Smooth muscle cell (in vitro differentiated cells): Measurements from ENCODE around the gene SPDYC. TPM values are rescaled to one million over a fixed set of nuclear protein-coding genes. Genes with fewer than 3 reads are reported as not detected.

Source experiments
- DNase-seq: peaks from one replicate; lab custom pipeline; 2025; ENCODE audit not compliant: unreplicated experiment; lab: John Stamatoyannopoulos, UW
- H2AFZ ChIP-seq: fragments of 200-600 bp; sonication (generic); 2 replicates; pipeline ENCODE4 v1.6.0; 2016; ENCODE audit warnings: antibody characterized with exemption, low read depth, mild to moderate bottlenecking
- H3F3A ChIP-seq: fragments of 200-600 bp; sonication (generic); 2 replicates; pipeline ENCODE4 v1.6.0; 2017; ENCODE audit warnings: antibody characterized with exemption, low read depth
- H3K27ac ChIP-seq: fragments of 200-600 bp; sonication (generic); 2 replicates; pipeline ENCODE4 v1.5.1; 2016; ENCODE audit warnings: low read depth, mild to moderate bottlenecking
- H3K27me3 ChIP-seq: fragments of 200-600 bp; sonication (generic); 2 replicates; pipeline ENCODE4 v1.6.1; 2016; ENCODE audit warnings: low read depth, mild to moderate bottlenecking
- H3K36me3 ChIP-seq: fragments of 200-600 bp; sonication (generic); 2 replicates; pipeline ENCODE4 v1.5.1; 2016; ENCODE audit warnings: low read depth
- H3K4me1 ChIP-seq: fragments of 200-600 bp; sonication (generic); 2 replicates; pipeline ENCODE4 v1.5.1; 2016; ENCODE audit warnings: low read depth
- H3K4me2 ChIP-seq: fragments of 200-600 bp; sonication (generic); 2 replicates; pipeline ENCODE4 v1.6.0; 2016; ENCODE audit warnings: mild to moderate bottlenecking
- H3K4me3 ChIP-seq: fragments of 200-600 bp; sonication (generic); 2 replicates; pipeline ENCODE4 v1.5.1; 2016; ENCODE audit warnings: mild to moderate bottlenecking
- H3K79me2 ChIP-seq: fragments of 200-600 bp; sonication (generic); 2 replicates; pipeline ENCODE4 v1.6.0; 2016; ENCODE audit warnings: low read depth, mild to moderate bottlenecking
- H3K9ac ChIP-seq: fragments of 200-600 bp; sonication (generic); 2 replicates; pipeline ENCODE4 v1.6.0; 2016; ENCODE audit warnings: low read depth
- H3K9me3 ChIP-seq: fragments of 200-600 bp; sonication (generic); replicated peaks from 2 replicates; pipeline ENCODE4 v1.5.1; 2016; ENCODE audit warnings: low read depth
- H4K20me1 ChIP-seq: fragments of 200-600 bp; sonication (generic); 2 replicates; pipeline ENCODE4 v1.6.0; 2016; ENCODE audit warnings: low read depth
- CTCF ChIP-seq: fragments of 200-600 bp; sonication (generic); IDR thresholded peaks from 2 replicates; pipeline ENCODE4 v1.5.1; 2017; ENCODE audit warnings: borderline replicate concordance, mild to moderate bottlenecking, antibody characterized with exemption; ENCODE audit not compliant: insufficient read depth, poor library complexity, severe bottlenecking
- WGBS: methylation state at CpG from one replicate; pipeline ENCODE4 v1.1.7; 2016; ENCODE audit warnings: low lambda C conversion rate; 5-methylcytosine and 5-hydroxymethylcytosine counted together
- polyA plus RNA-seq: library from polyadenylated mRNA; unstranded; fragments of >200 nt; fragmentation: Nextera tagmentation; extraction: Ambion mirVana; gene quantifications from 2 replicates; pipeline ENCODE4 v1.2.1, GENCODE V29; 2016
- total RNA-seq: library from RNA; depleted of rRNA; stranded (reverse); fragments of >200 nt; gene quantifications from 2 replicates; pipeline ENCODE4 v1.2.3, GENCODE V29; 2014

SPDYC gene
- total and polyA plus RNA-seq, 2 experiments from 2014 or later, result not detected

GRCh38 chr11:65133724-65134123 is 36.3 kb upstream of the SPDYC start:
- Histone ChIP-seq H3K27ac (peak overlapping the region; percentile 93), H3K4me1 (peaks cover 5% of the 10 kb centered on the region), H2AFZ (no peak overlapping the region), H4K20me1 (peaks cover 30% of the 10 kb centered on the region), H3K9ac (peak overlapping the region; percentile 93), H3K9me3 (no peaks in the 10 kb centered on the region), H3K4me2 (peak overlapping the region; percentile 83), H3K27me3 (no peaks in the 10 kb centered on the region), H3F3A (peaks cover 7% of the 10 kb centered on the region), H3K4me3 (peak overlapping the region; percentile 65), H3K36me3 (no peaks in the 10 kb centered on the region), H3K79me2 (peaks cover 18% of the 10 kb centered on the region)
- WGBS, result 4% methylated on average over 20 of the region's 20 CpGs
- no peak for DNase-seq
- no peak for TF ChIP-seq CTCF

GRCh38 chr11:65134240-65134951 is 35.6 kb upstream of the SPDYC start, which contains the start of gene SYVN1:
SYVN1 (minus strand) TSS chr11:65134519; CDS start chr11:65133601, 918 bp downstream.
- peak within 1 kb of the TSS; percentile 65 for H3K4me3 ChIP-seq
- peak within 1 kb of the TSS; percentile 93 for H3K27ac ChIP-seq
- peak within 1 kb of the TSS; percentile 83 for H3K4me2 ChIP-seq
- no peaks in the 10 kb centered on the region for H3K27me3 ChIP-seq
- H4K20me1 ChIP-seq, result peaks cover 26% of the 10 kb centered on the region
- peaks cover under 1% of the 10 kb centered on the region for H3F3A ChIP-seq
- H3K4me1 ChIP-seq, result peaks cover 5% of the 10 kb centered on the region
- 1% methylated on average over 55 of the region's 60 CpGs for WGBS
- peak; percentile 66 for DNase-seq
- no peaks in the 10 kb centered on the region for H3K9me3 ChIP-seq
- peak within 1 kb of the TSS; percentile 93 for H3K9ac ChIP-seq
- peaks cover 18% of the 10 kb centered on the region for H3K79me2 ChIP-seq
- H3K36me3 ChIP-seq, result no peaks in the 10 kb centered on the region
- peak within 1 kb of the TSS; percentile 12 for H2AFZ ChIP-seq
- TF ChIP-seq CTCF, result no peak

GRCh38 chr11:65134952-65135632 is 34.9 kb upstream of the SPDYC start:
- H3K27ac ChIP-seq, result peak overlapping the region; percentile 93
- no peaks in the 10 kb centered on the region for H3F3A ChIP-seq
- H3K9me3 ChIP-seq, result no peaks in the 10 kb centered on the region
- peaks cover 18% of the 10 kb centered on the region for H3K79me2 ChIP-seq
- peak overlapping the region; percentile 83 for H3K4me2 ChIP-seq
- peak overlapping the region; percentile 93 for H3K9ac ChIP-seq
- no peak for TF ChIP-seq CTCF
- peaks cover 26% of the 10 kb centered on the region for H4K20me1 ChIP-seq
- peak overlapping the region; percentile 12 for H2AFZ ChIP-seq
- no peak for DNase-seq
- H3K36me3 ChIP-seq, result no peaks in the 10 kb centered on the region
- peaks cover 5% of the 10 kb centered on the region for H3K4me1 ChIP-seq
- peaks cover 4% of the 10 kb centered on the region for H3K27me3 ChIP-seq
- 7% methylated on average over 24 of the region's 24 CpGs for WGBS
- H3K4me3 ChIP-seq, result peak overlapping the region; percentile 65
